ENCODE data around the gene FLNC.

FLNC gene

GRCh38 chr7:128861957-128862570, 31.9 kb downstream of the FLNC start:
- Histone ChIP-seq H3K4me1 (ENCODE audit: control insufficient read depth, low read length) (peaks cover 20% of the 10 kb centered on the region), H3K9me2 (replicated peaks; ENCODE audit: control insufficient read depth, low read length) (no peaks in the 10 kb centered on the region), H3K27me3 (ENCODE audit: control insufficient read depth, low read length) (no peaks in the 10 kb centered on the region), H3K27ac (ENCODE audit: low read depth, low read length) (no peak overlapping the region), H4K20me1 (ENCODE audit: control insufficient read depth, insufficient read depth, low read depth, low read length) (no peaks in the 10 kb centered on the region), H3K79me2 (ENCODE audit: control insufficient read depth, low read length) (peaks cover 26% of the 10 kb centered on the region), H3K4me3 (ENCODE audit: low read length) (peak overlapping the region; percentile 79), H3K4me2 (ENCODE audit: low read length) (peak overlapping the region; percentile 64), H3F3A (ENCODE audit: control insufficient read depth, insufficient read depth) (no peaks in the 10 kb centered on the region), H3K36me3 (ENCODE audit: control insufficient read depth, low read length) (peaks cover 27% of the 10 kb centered on the region), H3K9me3 (ENCODE audit: control insufficient read depth, insufficient read depth, low read length) (no peaks in the 10 kb centered on the region)
- TF ChIP-seq CTCF (IDR thresholded peaks at IDR 0.05; ENCODE audit: low read depth, low read length, poor library complexity, severe bottlenecking) (no peak), EZH2phosphoT487 (IDR thresholded peaks at IDR 0.05; ENCODE audit: borderline replicate concordance, low read length) (no peak)

GRCh38 chr7:128862571-128863432, 32.6 kb downstream of the FLNC start, which contains the start of gene ATP6V1F:
Gene ATP6V1F (plus strand): TSS chr7:128862856. CDS start chr7:128862905, 49 bp downstream.
- Histone ChIP-seq H3K4me3 (ENCODE audit: low read length) (peak within 1 kb of the TSS; percentile 79), H3K36me3 (ENCODE audit: control insufficient read depth, low read length) (peaks cover 29% of the 10 kb centered on the region), H3K4me2 (ENCODE audit: low read length) (peak within 1 kb of the TSS; percentile 64), H3K9me3 (ENCODE audit: control insufficient read depth, insufficient read depth, low read length) (no peaks in the 10 kb centered on the region), H3K27ac (ENCODE audit: low read depth, low read length) (no peak within 1 kb of the TSS), H3F3A (ENCODE audit: control insufficient read depth, insufficient read depth) (no peaks in the 10 kb centered on the region), H4K20me1 (ENCODE audit: control insufficient read depth, insufficient read depth, low read depth, low read length) (no peaks in the 10 kb centered on the region), H3K27me3 (ENCODE audit: control insufficient read depth, low read length) (no peaks in the 10 kb centered on the region), H3K4me1 (ENCODE audit: control insufficient read depth, low read length) (peaks cover 20% of the 10 kb centered on the region), H3K9me2 (replicated peaks; ENCODE audit: control insufficient read depth, low read length) (no peaks in the 10 kb centered on the region), H3K79me2 (ENCODE audit: control insufficient read depth, low read length) (peaks cover 26% of the 10 kb centered on the region)
- TF ChIP-seq EZH2phosphoT487 (IDR thresholded peaks at IDR 0.05; ENCODE audit: borderline replicate concordance, low read length) (no peak), CTCF (IDR thresholded peaks at IDR 0.05; ENCODE audit: low read depth, low read length, poor library complexity, severe bottlenecking) (no peak)

- Histone ChIP-seq H4K20me1 (ENCODE audit: control insufficient read depth, insufficient read depth, low read depth, low read length) (no peaks in the 10 kb centered on the region), H3K79me2 (ENCODE audit: control insufficient read depth, low read length) (peaks cover 26% of the 10 kb centered on the region), H3K27me3 (ENCODE audit: control insufficient read depth, low read length) (no peaks in the 10 kb centered on the region), H3K9me2 (replicated peaks; ENCODE audit: control insufficient read depth, low read length) (no peaks in the 10 kb centered on the region), H3K4me2 (ENCODE audit: low read length) (peak overlapping the region; percentile 64), H3K4me1 (ENCODE audit: control insufficient read depth, low read length) (peaks cover 22% of the 10 kb centered on the region), H3K4me3 (ENCODE audit: low read length) (peak overlapping the region; percentile 79), H3F3A (ENCODE audit: control insufficient read depth, insufficient read depth) (no peaks in the 10 kb centered on the region; the same call in 1 of the 2 replicates), H3K9me3 (ENCODE audit: control insufficient read depth, insufficient read depth, low read length) (no peaks in the 10 kb centered on the region), H3K27ac (ENCODE audit: low read depth, low read length) (no peak overlapping the region), H3K36me3 (ENCODE audit: control insufficient read depth, low read length) (peaks cover 29% of the 10 kb centered on the region)
- no peak for TF ChIP-seq EZH2phosphoT487 (IDR thresholded peaks at IDR 0.05; ENCODE audit: borderline replicate concordance, low read length)
- TF ChIP-seq CTCF (IDR thresholded peaks at IDR 0.05; ENCODE audit: low read depth, low read length, poor library complexity, severe bottlenecking), result peak; percentile 63
Measured at GRCh38 chr7:128863433-128863989, 33.3 kb downstream of the FLNC start.

All from DOHH2 (cell line).